ENCODE measurements around the gene MYF6. TPM values are rescaled to one million over a fixed set of nuclear protein-coding genes. Genes with fewer than 3 reads are reported as not detected.

MYF6 gene
- total RNA-seq, 2 donors from 2014 or later: 2.5 TPM; not detected in 1

GRCh38 chr12:80708975-80709328 is 1.5 kb downstream of the MYF6 start:
- intact Hi-C loops (cut with DNase I): no loop called here
- no peaks in the 10 kb centered on the region for H3K36me3 ChIP-seq
- no peak overlapping the region for H3K27ac ChIP-seq
- WGBS: 67% methylated on average over 10 of the region's 10 CpGs
- H3K4me1 ChIP-seq (replicated peaks): no peaks in the 10 kb centered on the region
- H3K4me3 ChIP-seq: no peak overlapping the region
- DNase-seq (ENCODE audit: low spot score): no peak
- no peaks in the 10 kb centered on the region for H3K9me3 ChIP-seq
- TF ChIP-seq POLR2AphosphoS5 (IDR thresholded peaks at IDR 0.05): no peak
- no peak for TF ChIP-seq POLR2A (IDR thresholded peaks at IDR 0.05)
- TF ChIP-seq, protein P1, sequence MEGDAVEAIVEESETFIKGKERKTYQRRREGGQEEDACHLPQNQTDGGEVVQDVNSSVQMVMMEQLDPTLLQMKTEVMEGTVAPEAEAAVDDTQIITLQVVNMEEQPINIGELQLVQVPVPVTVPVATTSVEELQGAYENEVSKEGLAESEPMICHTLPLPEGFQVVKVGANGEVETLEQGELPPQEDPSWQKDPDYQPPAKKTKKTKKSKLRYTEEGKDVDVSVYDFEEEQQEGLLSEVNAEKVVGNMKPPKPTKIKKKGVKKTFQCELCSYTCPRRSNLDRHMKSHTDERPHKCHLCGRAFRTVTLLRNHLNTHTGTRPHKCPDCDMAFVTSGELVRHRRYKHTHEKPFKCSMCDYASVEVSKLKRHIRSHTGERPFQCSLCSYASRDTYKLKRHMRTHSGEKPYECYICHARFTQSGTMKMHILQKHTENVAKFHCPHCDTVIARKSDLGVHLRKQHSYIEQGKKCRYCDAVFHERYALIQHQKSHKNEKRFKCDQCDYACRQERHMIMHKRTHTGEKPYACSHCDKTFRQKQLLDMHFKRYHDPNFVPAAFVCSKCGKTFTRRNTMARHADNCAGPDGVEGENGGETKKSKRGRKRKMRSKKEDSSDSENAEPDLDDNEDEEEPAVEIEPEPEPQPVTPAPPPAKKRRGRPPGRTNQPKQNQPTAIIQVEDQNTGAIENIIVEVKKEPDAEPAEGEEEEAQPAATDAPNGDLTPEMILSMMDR (IDR thresholded peaks at IDR 0.05): no peak
- H3K27me3 ChIP-seq (replicated peaks; ENCODE audit: insufficient read depth): no peaks in the 10 kb centered on the region

GRCh38 chr12:80709811-80710726 is 2.6 kb downstream of the MYF6 start:
- DNase-seq (ENCODE audit: low spot score): no peak
- H3K9me3 ChIP-seq: no peaks in the 10 kb centered on the region
- 81% methylated on average over 20 of the region's 20 CpGs for WGBS
- H3K27me3 ChIP-seq (replicated peaks; ENCODE audit: insufficient read depth): no peaks in the 10 kb centered on the region
- no peak overlapping the region for H3K4me3 ChIP-seq
- no peaks in the 10 kb centered on the region for H3K36me3 ChIP-seq
- H3K27ac ChIP-seq: no peak overlapping the region
- no peaks in the 10 kb centered on the region for H3K4me1 ChIP-seq (replicated peaks)
- intact Hi-C loops (cut with DNase I): no loop called here
- TF ChIP-seq, protein P1 (IDR thresholded peaks at IDR 0.05): no peak
- TF ChIP-seq POLR2A (IDR thresholded peaks at IDR 0.05) (no peak), POLR2AphosphoS5 (IDR thresholded peaks at IDR 0.05) (no peak)

- intact Hi-C loops (cut with DNase I): no loop called here
- H3K27me3 ChIP-seq (replicated peaks; ENCODE audit: insufficient read depth): no peaks in the 10 kb centered on the region
- no peaks in the 10 kb centered on the region for H3K9me3 ChIP-seq
- no peak overlapping the region for H3K4me3 ChIP-seq
- no peaks in the 10 kb centered on the region for H3K4me1 ChIP-seq (replicated peaks)
- no peak overlapping the region for H3K27ac ChIP-seq
- TF ChIP-seq, protein P1 (IDR thresholded peaks at IDR 0.05): no peak
- TF ChIP-seq POLR2A (IDR thresholded peaks at IDR 0.05) (no peak), POLR2AphosphoS5 (IDR thresholded peaks at IDR 0.05) (no peak)
- WGBS: 94% methylated on average over 1 of the region's 1 CpG
- no peak for DNase-seq (ENCODE audit: low spot score)
- no peaks in the 10 kb centered on the region for H3K36me3 ChIP-seq
Observed at GRCh38 chr12:80710727-80711449, 3.5 kb downstream of the MYF6 start.

- no peaks in the 10 kb centered on the region for H3K36me3 ChIP-seq
- no peak for DNase-seq (ENCODE audit: low spot score)
- intact Hi-C loops (cut with DNase I): no loop called here
- no peaks in the 10 kb centered on the region for H3K27me3 ChIP-seq (replicated peaks; ENCODE audit: insufficient read depth)
- no peaks in the 10 kb centered on the region for H3K9me3 ChIP-seq
- no peak overlapping the region for H3K4me3 ChIP-seq
- WGBS: 49% methylated on average over 1 of the region's 1 CpG
- H3K27ac ChIP-seq: no peak overlapping the region
- no peak for TF ChIP-seq POLR2A (IDR thresholded peaks at IDR 0.05)
- no peak for TF ChIP-seq POLR2AphosphoS5 (IDR thresholded peaks at IDR 0.05)
- TF ChIP-seq, protein P1 (IDR thresholded peaks at IDR 0.05): no peak
- H3K4me1 ChIP-seq (replicated peaks): no peaks in the 10 kb centered on the region
Observed at GRCh38 chr12:80711866-80712265, 4.4 kb downstream of the MYF6 start.

Data from prostate gland (tissue), 2 donors.